ENCODE results near the gene BFSP1.

BFSP1 gene

GRCh38 chr20:17556837-17557674 lies 25.9 kb upstream of the BFSP1 start:
- peak; percentile 44 for DNase-seq

GRCh38 chr20:17555106-17555505 lies 23.9 kb upstream of the BFSP1 start:
- no peak for DNase-seq

GRCh38 chr20:17549131-17549530 lies 18.0 kb upstream of the BFSP1 start:
- DNase-seq: no peak

GRCh38 chr20:17545127-17545526 lies 13.9 kb upstream of the BFSP1 start:
- DNase-seq: no peak

GRCh38 chr20:17543531-17544131 lies 12.5 kb upstream of the BFSP1 start:
- peak; percentile 71 for DNase-seq

GRCh38 chr20:17542993-17543412 lies 11.8 kb upstream of the BFSP1 start:
- peak; percentile 84 for DNase-seq

- DNase-seq: peak; percentile 33
Observed at GRCh38 chr20:17542481-17542880, 11.3 kb upstream of the BFSP1 start.

- peak; percentile 49 for DNase-seq
Observed at GRCh38 chr20:17541996-17542395, 10.8 kb upstream of the BFSP1 start.

- DNase-seq: no peak
Observed at GRCh38 chr20:17541596-17541995, 10.4 kb upstream of the BFSP1 start.

GRCh38 chr20:17538517-17539170 lies 7.5 kb upstream of the BFSP1 start:
- DNase-seq: peak; percentile 19

- no peak for DNase-seq
Observed at GRCh38 chr20:17537959-17538358, 6.8 kb upstream of the BFSP1 start.

GRCh38 chr20:17536944-17537444 lies 5.8 kb upstream of the BFSP1 start:
- peak; percentile 81 for DNase-seq

GRCh38 chr20:17534077-17534476 lies 2.9 kb upstream of the BFSP1 start:
- DNase-seq: no peak

- DNase-seq: peak; percentile 4
Observed at GRCh38 chr20:17533396-17533795, 2.2 kb upstream of the BFSP1 start.

- DNase-seq: no peak
Observed at GRCh38 chr20:17531665-17532025, 466 bp upstream of the BFSP1 start.

GRCh38 chr20:17530153-17530552 lies 1.0 kb downstream of the BFSP1 start:
- no peak for DNase-seq

- no peak for DNase-seq
Observed at GRCh38 chr20:17529586-17529985, 1.6 kb downstream of the BFSP1 start.

- peak; percentile 1 for DNase-seq
Observed at GRCh38 chr20:17525650-17526049, 5.5 kb downstream of the BFSP1 start.

GRCh38 chr20:17525132-17525531 lies 6.0 kb downstream of the BFSP1 start:
- no peak for DNase-seq

GRCh38 chr20:17524560-17524959 lies 6.6 kb downstream of the BFSP1 start:
- no peak for DNase-seq

GRCh38 chr20:17523326-17523725 lies 7.9 kb downstream of the BFSP1 start:
- no peak for DNase-seq

GRCh38 chr20:17522528-17522927 lies 8.7 kb downstream of the BFSP1 start:
- no peak for DNase-seq

- no peak for DNase-seq
Observed at GRCh38 chr20:17520583-17520982, 10.6 kb downstream of the BFSP1 start.
